IPS-11a (cell line): ENCODE results near the gene PAQR6.
A peak's percentile ranks its signal among the peaks of the same experiment; 100 is the strongest.

Experiments
- H3K4me3 ChIP-seq: one replicate; pipeline ENCODE4 v1.5.1; 2013; ENCODE audit warnings: low read depth, low read length, control low read depth

PAQR6 gene

DNA sequence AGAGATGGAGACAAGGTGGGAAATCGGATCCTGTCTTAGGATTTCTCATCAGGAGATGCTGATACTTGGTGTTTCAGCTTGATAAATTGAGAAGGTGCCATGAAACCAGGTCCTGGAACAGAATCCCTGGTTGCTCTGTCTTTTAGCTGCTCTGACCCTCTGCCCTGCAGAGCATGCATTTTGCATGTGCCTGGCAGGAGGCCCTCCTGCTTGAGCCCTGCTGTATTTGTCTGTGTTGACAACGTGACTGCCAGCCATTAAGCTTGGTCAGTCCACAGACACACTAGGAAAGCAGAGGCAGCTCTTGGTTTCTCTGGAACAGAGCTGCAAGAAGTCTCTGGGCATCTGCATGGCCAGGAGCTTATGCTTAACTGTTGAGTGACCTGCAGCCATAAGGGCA, 51.4 kb downstream of the PAQR6 start:
- no peak overlapping the region for H3K4me3 ChIP-seq

DNA sequence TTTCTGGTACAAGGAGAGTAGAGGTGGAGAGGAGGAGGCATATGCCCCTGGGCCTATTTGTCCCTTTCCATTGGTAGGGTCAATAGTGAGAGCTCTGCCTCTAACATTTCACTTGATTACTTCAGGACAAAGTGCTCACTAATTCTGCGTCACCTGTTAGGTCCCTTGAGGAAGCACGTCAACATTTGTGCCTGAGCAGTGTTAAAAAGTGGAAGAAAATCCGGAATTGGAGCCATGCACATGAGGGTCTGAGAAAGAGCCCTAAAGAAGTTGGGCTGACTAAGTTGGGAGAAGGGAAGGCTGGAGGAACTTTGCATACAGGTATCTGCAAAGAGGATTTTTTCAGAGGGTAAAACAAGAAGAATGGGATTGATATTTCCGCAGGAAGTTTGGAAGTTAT, 52.0 kb downstream of the PAQR6 start:
- H3K4me3 ChIP-seq = no peak overlapping the region

DNA sequence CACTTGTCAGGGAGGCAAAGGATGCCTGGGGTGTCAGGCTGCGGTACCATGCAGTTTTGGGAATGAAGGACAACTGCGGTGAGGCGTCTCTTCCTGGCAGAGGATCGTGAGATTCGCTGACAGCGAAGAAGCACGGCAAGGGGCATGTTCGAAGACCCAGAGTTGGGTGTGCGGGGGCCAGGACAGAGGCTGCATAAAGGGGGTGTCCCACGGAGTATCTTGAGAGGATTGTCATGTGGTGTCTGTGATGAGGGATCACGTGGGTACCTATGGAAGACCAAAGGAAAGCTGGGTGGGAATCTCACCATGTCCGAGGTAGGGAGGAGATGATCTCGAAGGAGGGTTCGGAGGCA, 53.6 kb downstream of the PAQR6 start:
- H3K4me3 ChIP-seq = peak overlapping the region; percentile 99

DNA sequence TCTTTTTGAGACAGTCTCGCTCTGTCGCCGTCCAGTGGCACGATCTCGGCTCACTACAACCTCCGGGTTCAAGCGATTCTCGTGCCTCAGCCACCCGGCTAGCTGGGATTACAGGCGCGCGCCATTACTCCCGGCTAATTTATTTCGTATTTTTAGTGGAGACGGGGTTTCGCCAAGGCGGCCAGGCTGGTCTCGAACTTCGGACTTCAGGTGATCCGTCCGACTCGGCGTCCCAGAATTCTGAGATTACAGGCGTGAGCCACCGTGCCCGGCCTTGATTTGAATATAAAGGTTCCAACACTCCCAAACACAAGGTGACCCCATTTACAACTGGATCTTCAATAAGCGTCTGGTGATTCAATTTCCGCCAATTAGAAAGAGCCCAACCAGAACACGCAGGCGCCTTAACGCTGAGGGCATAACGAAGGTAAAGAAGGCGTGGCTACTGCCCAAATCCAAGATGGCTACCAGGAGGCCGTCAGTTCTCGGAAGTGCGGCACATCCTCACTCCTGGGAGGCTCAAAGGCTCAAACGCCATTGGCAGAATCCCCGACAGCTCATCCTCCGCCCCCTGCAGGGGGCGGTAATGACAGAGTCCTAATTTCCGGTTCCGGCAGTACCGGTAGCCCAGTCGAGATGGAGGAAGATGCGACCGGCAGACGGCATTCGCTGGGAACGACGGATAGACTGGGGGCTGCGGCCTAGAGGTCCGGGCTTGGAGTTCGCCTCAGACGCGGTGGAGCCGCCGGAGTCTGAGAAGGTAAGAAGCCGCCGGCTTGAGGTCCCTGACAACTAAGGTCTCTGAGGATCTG, 54.2 kb downstream of the PAQR6 start, which contains the start of gene SLC25A44:
TSS of gene SLC25A44 (plus strand) at position 617 of the 812 bp plus-strand sequence. CDS start 5,744 bp downstream, outside the sequence.
- peak within 1 kb of the TSS; percentile 99 for H3K4me3 ChIP-seq
